ENCODE results near the gene ZNF234. TPM values are rescaled to one million over a fixed set of nuclear protein-coding genes. Genes with fewer than 3 reads are reported as not detected.
"Not testable (repeated sequence)": the region's sequence is repeated elsewhere in the genome, so short reads cannot be mapped to it uniquely, and the experiment has no call there.

ZNF234 gene
- polyA plus RNA-seq, 1 experiment = 6.5 TPM

DNA sequence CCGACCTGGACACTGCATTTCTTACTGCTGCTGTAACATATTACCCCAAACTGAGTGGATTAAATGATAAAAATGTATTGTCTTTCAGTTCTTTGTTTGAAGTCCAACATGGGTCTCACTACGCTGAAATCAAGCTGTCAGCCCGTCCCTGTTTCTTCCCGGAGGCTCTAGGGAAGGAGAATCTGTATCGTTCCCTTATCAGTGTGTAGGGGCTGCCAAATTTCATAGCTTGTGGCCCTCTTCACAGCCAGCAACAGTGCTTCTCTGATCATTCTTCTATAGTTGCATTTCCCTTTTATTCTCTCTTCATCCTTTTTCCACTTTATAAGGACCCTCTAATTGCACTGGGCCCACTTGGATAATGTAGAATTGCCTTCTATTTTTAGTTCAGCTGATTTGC is 10.1 kb downstream of the ZNF234 start:
- no peaks in the 10 kb centered on the region for H3K27me3 ChIP-seq (ENCODE audit: control insufficient read depth, insufficient read depth, low read length)
- no peak for DNase-seq (ENCODE audit: low read depth, low spot score)
- ChIA-PET POLR2A (interaction anchor here (0.7 kb wide), 1 partner anchor 17 kb away, joined by 3 read pairs; no protein-coding TSS in a partner anchor), CTCF (no interaction called here)
- no peak overlapping the region for H3K27ac ChIP-seq (ENCODE audit: low read depth, low read length)
- TF ChIP-seq, protein P1, sequence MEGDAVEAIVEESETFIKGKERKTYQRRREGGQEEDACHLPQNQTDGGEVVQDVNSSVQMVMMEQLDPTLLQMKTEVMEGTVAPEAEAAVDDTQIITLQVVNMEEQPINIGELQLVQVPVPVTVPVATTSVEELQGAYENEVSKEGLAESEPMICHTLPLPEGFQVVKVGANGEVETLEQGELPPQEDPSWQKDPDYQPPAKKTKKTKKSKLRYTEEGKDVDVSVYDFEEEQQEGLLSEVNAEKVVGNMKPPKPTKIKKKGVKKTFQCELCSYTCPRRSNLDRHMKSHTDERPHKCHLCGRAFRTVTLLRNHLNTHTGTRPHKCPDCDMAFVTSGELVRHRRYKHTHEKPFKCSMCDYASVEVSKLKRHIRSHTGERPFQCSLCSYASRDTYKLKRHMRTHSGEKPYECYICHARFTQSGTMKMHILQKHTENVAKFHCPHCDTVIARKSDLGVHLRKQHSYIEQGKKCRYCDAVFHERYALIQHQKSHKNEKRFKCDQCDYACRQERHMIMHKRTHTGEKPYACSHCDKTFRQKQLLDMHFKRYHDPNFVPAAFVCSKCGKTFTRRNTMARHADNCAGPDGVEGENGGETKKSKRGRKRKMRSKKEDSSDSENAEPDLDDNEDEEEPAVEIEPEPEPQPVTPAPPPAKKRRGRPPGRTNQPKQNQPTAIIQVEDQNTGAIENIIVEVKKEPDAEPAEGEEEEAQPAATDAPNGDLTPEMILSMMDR (IDR thresholded peaks at IDR 0.05; ENCODE audit: low read depth, low read length) = no peak
- H3K4me3 ChIP-seq (ENCODE audit: low read depth, low read length) = no peak overlapping the region
- peaks cover 10% of the 10 kb centered on the region; the same call in 1 of the 2 replicates for H3K9me3 ChIP-seq (ENCODE audit: control insufficient read depth, insufficient read depth, low read length)

DNA sequence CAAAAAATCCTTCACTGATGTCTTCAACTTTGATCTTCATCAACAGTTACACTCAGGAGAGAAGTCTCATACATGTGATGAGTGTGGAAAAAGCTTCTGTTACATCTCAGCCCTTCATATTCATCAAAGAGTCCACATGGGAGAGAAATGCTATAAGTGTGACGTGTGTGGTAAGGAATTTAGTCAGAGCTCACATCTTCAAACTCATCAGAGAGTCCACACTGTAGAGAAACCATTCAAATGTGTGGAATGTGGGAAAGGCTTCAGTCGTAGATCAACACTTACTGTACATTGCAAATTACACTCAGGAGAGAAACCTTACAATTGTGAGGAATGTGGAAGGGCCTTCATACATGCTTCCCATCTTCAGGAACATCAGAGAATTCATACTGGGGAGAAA is 15.1 kb downstream of the ZNF234 start:
- peaks cover 27% of the 10 kb centered on the region for H3K9me3 ChIP-seq (ENCODE audit: control insufficient read depth, insufficient read depth, low read length)
- TF ChIP-seq, protein P1 (IDR thresholded peaks at IDR 0.05; ENCODE audit: low read depth, low read length) = no peak
- ChIA-PET POLR2A (no interaction called here), CTCF (no interaction called here)
- H3K4me3 ChIP-seq (ENCODE audit: low read depth, low read length) = no peak overlapping the region
- no peak for DNase-seq (ENCODE audit: low read depth, low spot score)
- H3K27ac ChIP-seq (ENCODE audit: low read depth, low read length) = no peak overlapping the region
- H3K27me3 ChIP-seq (ENCODE audit: control insufficient read depth, insufficient read depth, low read length) = no peaks in the 10 kb centered on the region

DNA sequence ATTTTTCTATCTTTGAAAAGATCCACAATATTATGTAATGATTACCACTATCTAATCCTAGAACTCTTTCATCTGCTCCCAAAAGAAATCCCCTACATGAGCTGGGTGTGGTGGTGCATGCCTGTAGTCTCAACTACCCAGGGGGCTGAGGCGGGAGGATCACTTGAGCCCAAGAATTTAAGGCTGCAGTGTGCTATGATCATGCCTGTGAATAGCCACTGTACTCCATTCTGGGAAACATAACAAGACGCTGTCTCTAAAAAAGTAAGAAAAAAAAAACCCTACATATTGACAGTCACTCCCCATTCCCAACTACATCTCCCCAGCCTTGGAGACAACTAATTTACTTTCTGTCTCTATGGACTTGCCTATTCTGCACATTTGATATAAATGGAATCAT is 22.4 kb downstream of the ZNF234 start:
- ChIA-PET CTCF (no interaction called here), POLR2A (interaction anchor here (2.0 kb wide), 1 partner anchor 48 kb away, joined by 14 read pairs; the partner anchor contains the start of gene ZNF227)
- DNase-seq (ENCODE audit: low read depth, low spot score) = no peak
- Histone ChIP-seq H3K27ac (ENCODE audit: low read depth, low read length) (no peak overlapping the region), H3K4me3 (ENCODE audit: low read depth, low read length) (no peak overlapping the region), H3K27me3 (ENCODE audit: control insufficient read depth, insufficient read depth, low read length) (no peaks in the 10 kb centered on the region), H3K9me3 (ENCODE audit: control insufficient read depth, insufficient read depth, low read length) (peaks cover 4% of the 10 kb centered on the region)
- TF ChIP-seq, protein P1 (IDR thresholded peaks at IDR 0.05; ENCODE audit: low read depth, low read length) = no peak

DNA sequence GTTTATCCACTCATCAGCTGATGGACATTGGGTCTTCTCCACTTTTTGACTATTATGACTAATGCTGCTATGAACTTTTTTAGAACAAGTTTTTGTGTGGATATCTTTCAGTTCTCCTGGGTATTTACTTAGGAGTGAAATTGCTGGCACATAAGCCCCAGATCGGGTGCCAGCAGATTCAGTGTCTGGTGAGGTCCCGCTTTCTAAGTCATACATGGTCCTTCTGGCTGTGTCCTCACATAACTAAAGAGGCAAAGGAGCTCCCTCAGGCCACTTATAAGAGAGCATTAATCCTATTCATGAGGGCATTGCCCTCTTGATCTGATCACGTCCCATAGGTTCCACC is 22.9 kb downstream of the ZNF234 start:
- POLR2A ChIA-PET = interaction anchor here (1.0 to 2.0 kb wide), 4 partner anchors 43 to 70 kb away, joined by 3 to 14 read pairs (median 7); partner anchors contain the start of genes ZNF224, ZNF225 and ZNF227
- CTCF ChIA-PET = no interaction called here
- Histone ChIP-seq H3K27ac (ENCODE audit: low read depth, low read length) (no peak overlapping the region), H3K27me3 (ENCODE audit: control insufficient read depth, insufficient read depth, low read length) (no peaks in the 10 kb centered on the region), H3K9me3 (ENCODE audit: control insufficient read depth, insufficient read depth, low read length) (peaks cover under 1% of the 10 kb centered on the region), H3K4me3 (ENCODE audit: low read depth, low read length) (peak overlapping the region; percentile 20)
- no peak for DNase-seq (ENCODE audit: low read depth, low spot score)
- TF ChIP-seq, protein P1 (IDR thresholded peaks at IDR 0.05; ENCODE audit: low read depth, low read length) = no peak

DNA sequence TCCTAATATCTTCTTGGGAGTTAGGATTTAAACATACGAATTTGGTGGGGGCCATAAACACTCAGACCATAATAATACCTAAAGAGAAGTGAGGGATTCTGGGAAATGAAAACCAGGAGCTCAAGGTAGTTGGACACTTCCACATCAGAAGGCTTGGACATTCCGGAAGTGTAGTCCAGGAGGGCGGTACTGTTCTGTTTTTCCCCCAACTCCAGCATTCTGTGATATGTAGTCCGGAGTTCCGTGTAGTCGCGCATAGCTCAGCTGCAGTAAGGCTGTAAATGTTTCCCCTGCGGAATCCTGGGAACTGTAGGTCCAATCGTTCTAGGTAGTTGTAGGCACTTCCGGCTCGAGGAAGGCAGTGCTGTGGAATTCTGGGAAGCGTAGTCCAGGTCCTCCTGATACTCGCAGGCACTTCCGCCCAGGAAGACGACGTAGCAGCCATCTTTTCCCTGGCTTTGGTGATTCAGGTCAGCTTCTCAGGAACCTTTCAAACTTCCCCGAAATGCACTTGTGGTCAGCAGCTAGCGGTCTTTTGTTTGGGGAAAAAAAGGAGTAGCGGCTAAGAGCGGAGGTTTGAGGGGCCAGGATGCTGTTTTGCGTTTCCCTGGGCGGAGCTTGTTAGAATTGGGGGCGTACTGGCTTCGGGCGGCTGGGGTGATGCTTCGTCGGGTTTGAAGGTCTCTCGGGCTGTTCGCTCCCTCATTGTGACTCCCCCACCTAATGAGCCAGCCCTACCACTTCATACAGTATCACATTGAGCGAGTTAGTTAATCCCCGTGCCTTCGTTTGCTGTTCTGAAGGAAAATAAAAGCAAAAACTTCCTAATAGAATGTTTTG is 23.5 kb downstream of the ZNF234 start, which contains the start of gene ZNF226:
TSS of gene ZNF226 (plus strand) at position 428 of the 840 bp plus-strand sequence. CDS start 4,981 bp downstream, outside the sequence.
- ChIA-PET CTCF (interaction anchor here (0.7 kb wide), 1 partner anchor 12 kb away, joined by 3 read pairs; no protein-coding TSS in a partner anchor), POLR2A (interaction anchor here (0.7 to 2.0 kb wide), 6 partner anchors 23 to 355 kb away, joined by 3 to 14 read pairs (median 4); partner anchors contain the start of genes ZNF224, ZNF225 and ZNF227)
- peak within 1 kb of the TSS; percentile 77 for H3K4me3 ChIP-seq (ENCODE audit: low read depth, low read length)
- no peaks in the 10 kb centered on the region; the same call in 1 of the 2 replicates for H3K9me3 ChIP-seq (ENCODE audit: control insufficient read depth, insufficient read depth, low read length)
- H3K27ac ChIP-seq (ENCODE audit: low read depth, low read length) = peak within 1 kb of the TSS; percentile 92
- no peaks in the 10 kb centered on the region for H3K27me3 ChIP-seq (ENCODE audit: control insufficient read depth, insufficient read depth, low read length)
- TF ChIP-seq, protein P1 (IDR thresholded peaks at IDR 0.05; ENCODE audit: low read depth, low read length) = no peak
- DNase-seq (ENCODE audit: low read depth, low spot score) = peak; percentile 97

DNA sequence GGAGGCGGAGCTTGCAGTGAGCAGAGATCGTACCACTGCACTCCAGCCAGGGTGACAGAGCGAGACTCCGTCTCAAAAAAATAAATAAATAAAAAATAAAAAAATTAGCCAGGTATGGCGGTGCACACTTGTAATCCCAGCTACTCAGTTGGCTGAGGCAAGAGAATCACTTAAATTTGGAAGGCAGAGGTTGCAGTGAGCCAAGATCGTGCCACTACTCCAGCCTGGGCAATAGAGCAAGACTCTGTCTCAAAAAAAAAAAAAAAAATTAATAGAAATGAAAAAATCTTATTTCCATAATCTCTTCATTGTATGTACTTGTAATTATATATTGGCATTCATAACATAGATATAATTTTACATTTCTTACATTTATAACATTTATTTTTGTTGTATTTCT is 29.3 kb downstream of the ZNF234 start:
- DNase-seq (ENCODE audit: low read depth, low spot score); H3K27ac ChIP-seq (ENCODE audit: low read depth, low read length); H3K9me3 ChIP-seq (ENCODE audit: control insufficient read depth, insufficient read depth, low read length); H3K27me3 ChIP-seq (ENCODE audit: control insufficient read depth, insufficient read depth, low read length); POLR2A ChIA-PET; CTCF ChIA-PET; H3K4me3 ChIP-seq (ENCODE audit: low read depth, low read length): not testable (repeated sequence)
